Loucy (cell line): ENCODE results near the gene BHMT.
"Not testable (repeated sequence)": the region's sequence is repeated elsewhere in the genome, so short reads cannot be mapped to it uniquely, and the experiment has no call there.

ENCODE experiments used
- H2AFZ ChIP-seq: fragments of 200-600 bp; sonication (generic); 2 replicates; pipeline ENCODE4 v1.6.0; 2016; ENCODE audit warnings: antibody characterized with exemption, mild to moderate bottlenecking, low read length, moderate library complexity
- H3F3A ChIP-seq: fragments of 200-600 bp; 2 replicates; pipeline ENCODE4 v1.6.0; 2016; ENCODE audit warnings: antibody characterized with exemption, low read depth, mild to moderate bottlenecking
- H3K27me3 ChIP-seq: fragments of 200-600 bp; sonication (generic); 2 replicates; pipeline ENCODE4 v1.6.1; 2014; ENCODE audit warnings: low read length, mild to moderate bottlenecking; ENCODE audit not compliant: insufficient read depth, poor library complexity, severe bottlenecking
- H3K36me3 ChIP-seq: fragments of 200-600 bp; sonication (generic); 2 replicates; pipeline ENCODE4 v1.6.1; 2016; ENCODE audit warnings: low read length; ENCODE audit not compliant: insufficient read depth
- H3K4me1 ChIP-seq: fragments of 200-600 bp; sonication (generic); 2 replicates; pipeline ENCODE4 v1.5.1; 2014; ENCODE audit warnings: low read length, mild to moderate bottlenecking; ENCODE audit not compliant: insufficient read depth, poor library complexity, severe bottlenecking
- H3K4me2 ChIP-seq: fragments of 200-600 bp; sonication (generic); 2 replicates; pipeline ENCODE4 v1.6.0; 2014; ENCODE audit warnings: antibody characterized with exemption, low read length, low read depth, mild to moderate bottlenecking; ENCODE audit not compliant: poor library complexity, severe bottlenecking
- H3K4me3 ChIP-seq: fragments of 200-600 bp; sonication (generic); 2 replicates; pipeline ENCODE4 v1.5.1; 2014; ENCODE audit warnings: low read length, mild to moderate bottlenecking, mixed read lengths; ENCODE audit not compliant: poor library complexity, severe bottlenecking
- H3K79me2 ChIP-seq: fragments of 200-600 bp; sonication (generic); 2 replicates; pipeline ENCODE4 v1.6.1; 2014; ENCODE audit warnings: low read length; ENCODE audit not compliant: insufficient read depth
- H3K9ac ChIP-seq: fragments of 200-600 bp; sonication (generic); 2 replicates; pipeline ENCODE4 v1.6.0; 2014; ENCODE audit warnings: mild to moderate bottlenecking, low read depth, low read length, moderate library complexity; ENCODE audit not compliant: poor library complexity, severe bottlenecking
- H3K9me2 ChIP-seq: fragments of 200-600 bp; sonication (generic); replicated peaks from 2 replicates; pipeline ENCODE4 v1.6.1; 2016; ENCODE audit warnings: low read depth, low read length, mixed read lengths
- H3K9me3 ChIP-seq: fragments of 200-600 bp; sonication (generic); 2 replicates; pipeline ENCODE4 v1.6.1; 2014; ENCODE audit warnings: mild to moderate bottlenecking, antibody characterized with exemption, low read length, low read depth; ENCODE audit not compliant: insufficient read depth
- H4K20me1 ChIP-seq: fragments of 200-600 bp; sonication (generic); 2 replicates; pipeline ENCODE4 v1.6.0; 2014; ENCODE audit warnings: antibody characterized with exemption, low read length, mild to moderate bottlenecking; ENCODE audit not compliant: insufficient read depth, poor library complexity, severe bottlenecking
- CTCF ChIP-seq: fragments of 200-600 bp; sonication (generic); conservative IDR thresholded peaks from 2 replicates; pipeline ENCODE4 v1.5.1; 2014; ENCODE audit warnings: mild to moderate bottlenecking, antibody characterized with exemption, low read length
- EZH2phosphoT487 ChIP-seq: fragments of 200-600 bp; IDR thresholded peaks from 2 replicates; pipeline ENCODE4 v1.6.1; 2018; ENCODE audit warnings: antibody characterized with exemption, mild to moderate bottlenecking, moderate library complexity, borderline replicate concordance

The BHMT gene

GRCh38 chr5:79149433-79149832 lies 37.8 kb downstream of the BHMT start:
- Histone ChIP-seq H3K36me3 (no peaks in the 10 kb centered on the region), H3K79me2 (no peaks in the 10 kb centered on the region), H3K27me3 (no peaks in the 10 kb centered on the region), H3K4me2 (no peak overlapping the region), H3K9ac (no peak overlapping the region), H3F3A (no peaks in the 10 kb centered on the region), H3K4me1 (no peaks in the 10 kb centered on the region), H3K9me2 (no peaks in the 10 kb centered on the region), H2AFZ (no peak overlapping the region), H3K4me3 (no peak overlapping the region), H3K9me3 (no peaks in the 10 kb centered on the region), H4K20me1 (no peaks in the 10 kb centered on the region)
- no peak for TF ChIP-seq EZH2phosphoT487
- TF ChIP-seq CTCF = no peak

- Histone ChIP-seq H3K36me3 (no peaks in the 10 kb centered on the region), H3K9me2 (no peaks in the 10 kb centered on the region), H3K4me3 (no peak overlapping the region), H3K9me3 (no peaks in the 10 kb centered on the region), H3K27me3 (no peaks in the 10 kb centered on the region), H4K20me1 (no peaks in the 10 kb centered on the region), H3K79me2 (no peaks in the 10 kb centered on the region), H3F3A (no peaks in the 10 kb centered on the region), H2AFZ (no peak overlapping the region), H3K4me1 (no peaks in the 10 kb centered on the region), H3K9ac (no peak overlapping the region), H3K4me2 (no peak overlapping the region)
- TF ChIP-seq EZH2phosphoT487 (no peak), CTCF (no peak)
These were observed 40.5 kb downstream of the BHMT start for GRCh38 chr5:79151942-79152671.

GRCh38 chr5:79157305-79157704 lies 45.7 kb downstream of the BHMT start:
- Histone ChIP-seq H3K9me2 (no peaks in the 10 kb centered on the region), H3K4me3 (no peak overlapping the region), H2AFZ (no peak overlapping the region), H3K27me3 (no peaks in the 10 kb centered on the region), H3F3A (no peaks in the 10 kb centered on the region), H3K79me2 (no peaks in the 10 kb centered on the region), H4K20me1 (no peaks in the 10 kb centered on the region), H3K9me3 (no peaks in the 10 kb centered on the region), H3K4me2 (no peak overlapping the region), H3K4me1 (no peaks in the 10 kb centered on the region), H3K36me3 (no peaks in the 10 kb centered on the region), H3K9ac (no peak overlapping the region)
- TF ChIP-seq CTCF (no peak), EZH2phosphoT487 (no peak)

- not testable (repeated sequence) for H3K36me3 ChIP-seq, H4K20me1 ChIP-seq, H3K9ac ChIP-seq, H3K27me3 ChIP-seq, H3K4me1 ChIP-seq, H3K79me2 ChIP-seq, H2AFZ ChIP-seq, H3K4me3 ChIP-seq, H3K9me3 ChIP-seq, H3K4me2 ChIP-seq, H3F3A ChIP-seq, H3K9me2 ChIP-seq
These were observed 50.0 kb downstream of the BHMT start for GRCh38 chr5:79161647-79162046.
